ENCODE results near the gene NID2. TPM values are rescaled to one million over a fixed set of nuclear protein-coding genes. Genes with fewer than 3 reads are reported as not detected.

NID2 gene
- total and polyA plus RNA-seq, 10 of the 15 experiments (the other 5 are each of a cell fraction or from before 2014, with no cell fraction given), result 0.04 to 0.49 (median 0.23) TPM; not detected in 3

- in situ Hi-C loops (cut with MboI), result no loop called here
- ChIA-PET POLR2A (no interaction called here), RAD21 (ENCODE audit: unreplicated experiment) (no interaction called here), SMC1A (ENCODE audit: uncharacterized antibody, unreplicated experiment) (interaction anchor here (1.3 kb wide), 1 partner anchor 12 kb away, joined by 4 read pairs; no protein-coding TSS in a partner anchor), CTCF (no interaction called here)
- H3K36me3 ChIP-seq (ENCODE audit: control insufficient read depth in 2 of 2, insufficient read depth in 2 of 2, low read length in 1 of 2), result no peaks in the 10 kb centered on the region
- FAIRE-seq, result no peak
- no TSS peak for BruUV-seq (replicated peaks)
- no peaks in the 10 kb centered on the region for H3K79me2 ChIP-seq (ENCODE audit: control insufficient read depth, insufficient read depth, low read length)
- H3K4me1 ChIP-seq (ENCODE audit: control insufficient read depth, insufficient read depth, low read length), result no peaks in the 10 kb centered on the region
- no peak overlapping the region for H3K9ac ChIP-seq (ENCODE audit: control insufficient read depth, insufficient read depth, low read length)
- no peak for ATAC-seq
- H4K20me1 ChIP-seq (ENCODE audit: control insufficient read depth, insufficient read depth), result no peaks in the 10 kb centered on the region; the same call in 1 of the 2 replicates
- DNase-seq (ENCODE audit: low read depth, low spot score), result no peak
- no peaks in the 10 kb centered on the region for H3K9me3 ChIP-seq (replicated peaks; ENCODE audit: control insufficient read depth, insufficient read depth, low read length)
- no peak overlapping the region for H3K4me3 ChIP-seq
- no peak overlapping the region for H2AFZ ChIP-seq (ENCODE audit: control insufficient read depth, low read depth, low read length)
- H3K4me2 ChIP-seq (ENCODE audit: control insufficient read depth, insufficient read depth), result no peak overlapping the region
- no peak for TF ChIP-seq ZNF24 (IDR thresholded peaks at IDR 0.05)
- no peak for TF ChIP-seq SMAD1 (IDR thresholded peaks at IDR 0.05; ENCODE audit: low read depth, partially characterized antibody)
- TF ChIP-seq SREBF2 (IDR thresholded peaks at IDR 0.05; ENCODE audit: low read length), result no peak
- no peak for TF ChIP-seq SMARCA5 (IDR thresholded peaks at IDR 0.05)
- no peak for TF ChIP-seq YY1 (IDR thresholded peaks at IDR 0.05; ENCODE audit: low read depth, low read length)
- no peak for TF ChIP-seq GATAD2B (conservative IDR thresholded peaks at IDR 0.05; ENCODE audit: low read depth)
- TF ChIP-seq TCF7 (IDR thresholded peaks at IDR 0.05; ENCODE audit: borderline replicate concordance), result no peak
- TF ChIP-seq NKRF (conservative IDR thresholded peaks at IDR 0.05), result no peak
- no peak for TF ChIP-seq USF2 (IDR thresholded peaks at IDR 0.05; ENCODE audit: borderline replicate concordance, low read depth, low read length)
- no peak for TF ChIP-seq YBX1 (IDR thresholded peaks at IDR 0.05)
- no peak for TF ChIP-seq SMC3 (IDR thresholded peaks at IDR 0.05; ENCODE audit: borderline replicate concordance, low read length)
- no peaks in the 10 kb centered on the region for H3K27me3 ChIP-seq (replicated peaks in 1 of 2; ENCODE audit: control insufficient read depth in 2 of 2, insufficient read depth in 2 of 2, low read length in 1 of 2)
- H3K27ac ChIP-seq (ENCODE audit: control insufficient read depth, insufficient read depth), result no peak overlapping the region
- intact Hi-C loops (cut with micrococcal nuclease; ENCODE audit: unreplicated experiment), result no loop called here
These were observed 23.1 kb upstream of the NID2 start for GRCh38 chr14:52091928-52092327.

Measured in GM12878 (cell line).